Suppressor macrophage (primary cell): ENCODE results near the gene WIZ.

ENCODE experiments used
- DNase-seq, 4 experiments: peaks; one replicate each; pipeline ENCODE4 v3.0.0-alpha.2; 2020 to 2022

The WIZ gene

DNA sequence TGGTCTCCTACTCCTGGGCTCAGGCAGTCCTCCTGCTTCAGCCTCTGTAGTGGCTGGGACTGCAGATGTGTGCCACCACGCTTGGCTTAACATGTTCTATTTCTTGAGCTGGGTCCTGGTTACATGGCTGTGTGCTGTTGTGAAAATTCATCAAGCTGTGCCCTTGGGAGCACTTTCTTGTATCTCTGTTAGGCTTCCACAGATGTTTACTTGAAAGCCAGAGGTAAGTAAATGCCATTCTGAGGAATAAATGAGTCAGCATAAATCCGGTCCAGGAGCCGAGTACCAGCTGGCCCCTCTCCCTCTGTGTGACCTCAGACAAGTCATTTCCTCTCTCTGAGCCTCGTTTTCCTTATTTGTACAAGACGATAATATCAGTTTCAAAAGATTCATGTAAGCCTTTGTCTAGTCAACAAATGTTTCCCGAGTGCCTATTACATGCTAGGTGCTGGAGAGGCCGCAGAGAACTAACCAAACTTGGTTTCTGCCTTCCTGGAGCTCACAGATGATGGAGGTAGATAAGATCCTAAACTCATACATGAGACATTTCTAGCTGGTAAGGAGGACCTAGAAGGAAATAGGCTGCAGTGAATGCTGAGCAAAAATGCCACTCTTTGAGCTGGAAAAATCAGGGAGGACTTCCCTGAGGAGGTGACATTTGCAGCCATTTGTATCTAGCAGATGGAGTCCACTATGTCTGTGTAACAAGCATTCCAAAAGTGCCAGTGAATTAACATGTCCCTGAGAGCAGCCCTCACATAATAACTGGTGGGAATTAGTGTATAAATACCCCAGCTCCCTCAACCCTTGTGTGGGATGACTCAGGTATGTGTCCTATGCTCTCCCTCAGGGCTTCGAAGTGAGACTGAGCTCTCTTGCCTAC, 17.3 kb upstream of the WIZ start:
- peak in 2 of 4 experiments; percentile 17 to 34 for DNase-seq

GRCh38 chr19:15464394-15465385, 14.9 kb upstream of the WIZ start, which contains the start of gene RASAL3:
RASAL3 (minus strand) TSS chr19:15464544; CDS start chr19:15464358, 186 bp downstream.
- DNase-seq = peak in 2 of 4 experiments; percentile 33 to 42

DNA sequence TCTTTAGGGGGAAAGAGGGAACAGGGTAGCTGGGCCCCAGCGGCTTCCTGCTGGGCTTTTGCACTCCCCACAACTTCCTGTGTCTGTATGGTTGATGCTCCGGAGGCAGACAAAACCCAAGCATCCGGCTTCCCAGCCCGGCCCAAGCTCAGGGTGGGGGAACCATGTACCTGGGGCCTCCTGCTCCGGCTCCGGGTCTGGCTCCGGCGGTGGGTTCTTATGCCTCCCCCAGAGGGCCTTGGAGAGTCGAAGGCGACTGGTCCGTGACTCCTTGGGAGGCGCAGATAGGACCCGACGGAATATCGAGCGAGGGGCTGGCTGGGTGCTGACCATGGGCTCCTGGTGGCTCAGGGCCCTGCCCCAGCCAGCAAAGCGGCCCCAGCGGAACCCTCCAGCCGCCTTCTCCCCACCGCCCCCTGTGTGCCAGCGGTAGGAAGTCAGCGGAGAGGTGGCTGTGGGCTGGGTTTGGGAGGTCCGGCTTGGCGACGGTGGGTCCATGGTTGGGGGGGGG, 14.2 kb upstream of the WIZ start:
- DNase-seq = peak; percentile 42 to 65 (median 51)

- no peak for DNase-seq
Observed at GRCh38 chr19:15461694-15462093, 11.9 kb upstream of the WIZ start.

- no peak for DNase-seq
Observed at GRCh38 chr19:15457701-15458484, 8.1 kb upstream of the WIZ start.

DNA sequence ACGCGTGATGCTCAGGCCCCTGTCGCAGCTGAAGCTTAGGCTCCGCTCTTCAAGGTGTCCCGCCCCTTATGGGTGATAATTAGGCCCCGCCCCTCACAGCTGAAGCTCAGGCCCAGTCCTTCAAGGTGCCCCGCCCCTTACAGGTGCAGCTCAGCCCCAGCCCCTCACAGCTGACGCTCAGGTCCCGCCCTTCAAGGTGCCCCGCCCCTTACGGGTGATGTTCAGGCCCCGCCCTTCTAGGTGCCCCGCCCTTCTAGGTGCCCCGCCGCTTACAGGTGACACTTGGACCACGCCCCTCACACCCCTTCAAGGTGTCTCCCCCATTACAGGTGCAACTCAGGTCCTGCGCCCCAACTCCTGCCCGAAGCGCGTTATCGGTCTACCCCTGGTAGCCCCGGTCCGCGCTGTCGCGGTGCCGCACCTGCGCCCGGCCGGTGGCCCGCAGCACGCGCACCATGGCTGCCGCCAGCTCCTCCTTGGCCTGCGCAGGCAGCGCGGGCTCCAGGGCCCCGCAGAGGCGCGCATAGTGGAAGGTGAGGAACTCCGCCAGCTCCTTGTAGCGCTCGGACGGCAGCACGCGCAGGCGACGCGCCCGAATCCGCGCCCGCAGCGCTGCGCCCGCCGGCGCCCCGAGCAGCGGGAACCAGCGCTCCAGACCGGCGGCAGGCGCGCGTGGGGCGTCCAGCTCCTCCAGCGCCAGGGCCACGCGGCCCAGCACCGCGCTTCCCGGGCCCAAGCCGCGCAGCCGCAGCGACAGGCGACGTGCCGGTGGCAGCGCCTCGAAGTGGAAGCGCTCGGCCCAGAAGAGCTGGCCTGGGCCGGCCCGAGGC, 7.3 kb upstream of the WIZ start:
- DNase-seq = no peak

- no peak for DNase-seq
Observed at GRCh38 chr19:15456441-15456840, 6.7 kb upstream of the WIZ start.

DNA sequence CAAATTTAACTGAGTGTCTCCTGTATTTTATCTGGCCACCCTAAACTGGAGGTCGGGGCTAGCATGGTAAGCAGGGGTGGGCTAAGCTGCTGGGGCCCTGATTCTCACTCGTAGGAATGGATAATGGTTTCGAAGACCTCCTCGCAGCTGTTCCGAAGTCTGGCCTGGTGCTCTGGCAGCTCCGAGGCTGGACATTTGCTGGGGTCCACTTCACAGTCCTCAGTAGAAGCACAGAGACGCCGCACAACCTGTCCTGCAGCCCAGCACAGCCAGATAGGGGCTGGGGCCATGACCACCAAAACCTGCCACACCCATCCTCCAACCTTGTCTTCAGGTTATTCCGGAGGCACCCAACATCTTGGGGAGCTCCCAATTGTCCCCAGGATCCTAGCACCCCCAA, 6.2 kb upstream of the WIZ start:
- no peak for DNase-seq

- DNase-seq = no peak
Observed at GRCh38 chr19:15453906-15454860, 4.4 kb upstream of the WIZ start.

DNA sequence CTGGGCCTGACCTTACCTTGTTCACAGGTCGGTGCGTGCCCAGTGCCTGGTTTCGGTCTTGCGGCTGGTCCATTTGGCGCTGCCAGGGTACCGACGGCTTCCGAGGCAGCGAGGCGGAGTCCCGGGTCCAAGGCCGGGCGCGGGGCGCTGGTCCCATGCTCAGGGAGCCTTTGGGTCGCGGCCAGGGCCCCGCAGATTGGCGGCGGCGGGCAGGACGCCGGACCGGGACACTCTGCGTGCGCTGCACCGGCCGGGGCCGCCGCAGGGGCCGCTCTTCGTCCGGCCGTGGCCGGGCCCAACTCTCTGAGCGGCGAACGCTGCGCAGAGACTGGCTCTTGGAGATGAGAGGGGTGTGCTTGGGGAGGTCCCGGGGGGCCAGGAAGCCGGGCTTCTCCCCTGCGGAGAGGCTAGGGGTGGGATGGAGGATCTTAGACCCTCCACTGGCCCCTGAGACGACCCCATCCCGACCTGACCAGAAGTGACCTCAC, 3.4 kb upstream of the WIZ start:
- DNase-seq = no peak

DNA sequence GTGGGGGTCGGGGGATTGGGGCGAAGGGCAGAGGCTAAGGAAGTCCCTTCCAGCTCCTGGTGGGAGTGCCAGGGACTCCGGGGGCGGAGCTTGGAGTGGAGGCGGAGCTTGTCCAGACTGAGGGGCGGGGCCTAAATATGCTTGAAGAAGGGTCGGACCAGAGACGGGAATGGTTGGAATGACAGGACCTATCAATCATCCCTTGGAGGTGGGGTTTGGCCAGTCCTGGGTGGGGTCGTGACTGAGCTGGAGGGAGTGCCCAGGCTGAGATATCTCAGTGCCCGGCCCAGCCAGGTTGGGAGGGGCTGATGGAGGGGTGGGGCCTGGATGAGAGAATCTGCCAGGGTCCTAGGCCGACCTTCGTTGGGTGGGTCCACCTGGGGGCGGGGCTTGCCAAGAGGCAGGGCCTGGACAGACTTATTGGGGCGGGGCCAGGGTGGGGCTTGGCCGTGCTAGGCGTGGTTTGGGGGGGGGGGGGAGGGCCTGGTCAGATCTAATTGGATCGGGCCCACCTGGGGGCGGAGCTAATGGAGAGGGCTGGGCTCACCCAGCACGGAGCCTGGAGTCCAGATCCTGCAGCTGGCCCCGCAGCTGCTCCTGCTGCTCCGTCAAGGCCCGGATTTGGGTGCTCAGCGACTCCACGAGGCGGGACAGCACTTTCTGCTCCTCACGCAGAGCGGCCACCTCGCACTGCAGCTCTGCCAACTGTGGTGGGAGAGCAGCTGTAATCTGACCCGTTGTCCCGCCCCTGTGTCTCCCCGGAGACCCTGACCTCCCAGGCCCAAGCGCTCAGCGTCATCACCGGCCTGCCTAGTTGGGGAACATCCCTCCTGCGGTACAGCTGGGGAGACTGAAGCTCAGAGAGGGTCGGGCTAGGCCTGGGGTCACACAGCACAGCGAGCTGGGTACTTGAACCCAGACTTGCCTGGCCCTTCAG, 2.6 kb upstream of the WIZ start:
- peak; percentile 22 to 38 (median 24) for DNase-seq

GRCh38 chr19:15450528-15450890, 753 bp upstream of the WIZ start:
- no peak for DNase-seq

DNA sequence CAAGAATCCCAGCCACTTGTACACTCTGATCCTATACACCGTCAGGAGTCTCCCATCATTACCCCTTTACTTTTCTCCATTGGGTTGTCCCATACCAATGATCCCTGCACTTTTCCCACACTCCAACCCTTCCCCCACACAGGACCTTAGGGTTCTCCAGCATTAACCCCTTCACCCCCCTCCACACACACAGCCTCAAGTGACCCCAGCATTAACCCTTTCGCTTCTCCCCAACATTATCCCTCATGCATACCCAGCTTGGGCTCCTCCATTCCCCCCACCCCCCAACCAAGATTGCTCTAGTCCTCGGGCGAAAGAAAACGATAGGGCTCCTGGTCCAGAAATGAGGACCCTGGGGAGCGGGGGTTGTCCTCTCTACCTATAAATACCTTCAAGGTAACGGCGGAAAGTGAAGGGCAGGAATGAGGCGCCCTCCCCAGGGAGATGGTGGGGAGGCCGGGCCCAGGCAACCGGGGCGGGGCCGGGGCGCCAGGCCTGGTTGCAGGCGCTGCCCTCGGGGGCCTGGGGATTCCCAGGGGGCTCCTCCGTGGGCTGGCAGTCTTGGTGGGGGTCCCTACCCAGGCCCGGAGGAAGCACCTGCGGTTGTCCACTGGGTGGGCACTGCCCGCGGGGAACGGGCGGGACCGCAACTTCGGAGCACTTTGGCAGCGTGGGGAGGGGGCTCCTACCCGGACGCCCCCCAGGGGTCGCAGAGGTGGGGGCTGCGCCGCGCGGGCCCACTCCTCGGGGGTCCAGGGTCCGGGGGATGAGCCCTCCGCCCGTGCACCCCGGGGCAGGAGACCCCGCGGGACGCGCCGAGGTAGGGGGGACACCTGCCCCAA, 757 bp downstream of the WIZ start:
- DNase-seq = no peak

DNA sequence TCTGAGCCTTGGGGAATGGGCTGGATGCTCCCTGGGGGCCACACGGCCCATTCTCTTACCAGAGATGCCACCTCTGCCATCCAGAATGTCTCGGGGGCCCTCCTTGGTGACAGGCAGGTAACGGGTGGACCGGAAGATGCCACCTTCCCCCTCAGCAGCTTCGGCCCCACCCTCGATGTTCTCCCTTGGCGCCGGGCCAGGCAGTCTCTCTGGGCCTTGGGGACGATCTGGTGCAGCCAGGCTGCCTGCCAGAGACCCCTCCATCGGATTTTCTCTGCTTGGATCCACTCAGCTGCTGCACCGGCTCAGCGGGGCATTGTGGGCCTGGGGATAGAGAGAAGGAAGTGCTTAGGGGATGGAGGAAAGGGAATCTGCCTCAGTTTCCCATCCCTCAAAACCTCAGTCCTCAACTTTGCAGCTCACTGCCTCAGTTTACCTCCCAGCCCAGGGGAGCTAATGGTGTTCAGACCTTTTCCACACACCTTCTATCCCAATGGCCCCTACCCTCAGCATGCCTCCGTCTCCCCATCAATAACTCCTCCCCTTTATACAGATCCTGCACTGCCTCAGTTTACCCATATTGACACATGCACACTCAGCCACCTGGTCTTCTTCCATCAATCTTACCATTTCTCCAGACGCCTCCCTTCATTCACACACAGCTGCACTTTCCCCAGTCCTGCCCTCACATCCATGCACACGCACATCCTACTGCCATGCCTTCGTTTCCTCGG, 1.5 kb downstream of the WIZ start:
- no peak for DNase-seq

DNA sequence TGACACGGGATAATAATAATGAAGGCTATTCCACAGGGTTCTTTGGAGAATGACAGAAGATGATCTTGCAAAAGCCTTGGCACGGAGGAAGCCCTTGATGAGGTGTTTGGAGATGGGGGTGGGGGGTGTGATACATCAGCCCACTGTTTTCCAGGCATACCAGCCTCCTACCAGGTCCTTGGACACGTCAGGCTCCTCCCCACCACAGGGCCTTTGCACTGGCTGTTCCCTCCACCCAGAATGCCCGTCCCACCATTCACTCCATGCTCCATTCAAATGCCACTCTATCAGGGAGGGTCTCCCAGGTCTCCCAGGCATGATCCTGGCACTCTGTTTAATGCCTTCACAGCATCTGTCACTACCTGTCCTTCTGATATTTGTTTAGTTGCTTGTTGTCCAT, 2.7 kb downstream of the WIZ start:
- no peak for DNase-seq

DNA sequence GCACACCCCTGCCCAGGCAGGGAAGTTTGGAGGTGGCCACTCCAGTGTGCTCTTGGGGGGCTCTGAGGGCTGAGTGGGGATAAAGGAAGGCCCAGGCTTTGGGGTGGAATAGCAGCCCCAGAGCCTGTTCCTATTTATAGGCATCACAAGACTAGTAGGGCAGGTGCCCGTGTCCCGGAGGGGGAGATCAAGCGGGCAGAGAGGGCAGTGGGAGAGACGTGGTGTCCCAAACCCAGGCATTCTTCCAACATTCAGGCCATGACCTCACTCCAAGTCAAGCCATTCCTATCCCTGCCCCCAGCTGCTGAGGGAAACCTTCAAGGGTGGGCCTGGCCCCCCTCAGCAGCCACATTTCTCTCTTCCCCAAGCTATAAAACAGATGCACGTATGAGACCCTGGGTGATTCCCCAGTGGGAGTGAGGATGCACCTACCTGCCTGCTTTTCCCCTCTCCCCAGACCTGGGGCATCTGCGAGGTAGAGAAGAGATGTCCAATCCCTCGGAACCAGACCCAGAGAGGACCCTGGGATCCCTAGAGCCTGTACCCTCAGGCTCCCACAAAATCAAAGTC, 3.9 kb downstream of the WIZ start:
- no peak for DNase-seq

GRCh38 chr19:15445227-15445605, 4.5 kb downstream of the WIZ start:
- no peak for DNase-seq
